ENCODE results near the gene HOXA13.
A peak's percentile ranks its signal among the peaks of the same experiment; 100 is the strongest.

The HOXA13 gene

GRCh38 chr7:27243340-27244163, 43.7 kb upstream of the HOXA13 start:
- no peaks in the 10 kb centered on the region for H3K9me3 ChIP-seq (ENCODE audit: control insufficient read depth, low read length)
- no peaks in the 10 kb centered on the region for H3K36me3 ChIP-seq (ENCODE audit: control insufficient read depth, insufficient read depth, low read length)
- H3K4me1 ChIP-seq (ENCODE audit: control insufficient read depth, insufficient read depth, low read length) = peaks cover 51% of the 10 kb centered on the region
- H3K4me3 ChIP-seq (ENCODE audit: insufficient read depth, low read depth, low read length) = peak overlapping the region; percentile 18
- H3K27ac ChIP-seq (ENCODE audit: insufficient read depth, low read depth, low read length, poor library complexity, severe bottlenecking) = no peak overlapping the region
- WGBS, 2 experiments = 2 to 3% methylated on average over 43 of the region's 43 CpGs
- H3K27me3 ChIP-seq (ENCODE audit: control insufficient read depth, insufficient read depth, low read length, poor library complexity, severe bottlenecking) = peaks cover 100% of the 10 kb centered on the region

GRCh38 chr7:27242555-27243339, 42.9 kb upstream of the HOXA13 start, which contains the start of gene EVX1:
Gene EVX1 (plus strand): TSS chr7:27242802. CDS start chr7:27243031, 229 bp downstream.
- Histone ChIP-seq H3K4me3 (ENCODE audit: insufficient read depth, low read depth, low read length) (peak within 1 kb of the TSS; percentile 18), H3K4me1 (ENCODE audit: control insufficient read depth, insufficient read depth, low read length) (peaks cover 51% of the 10 kb centered on the region), H3K27ac (ENCODE audit: insufficient read depth, low read depth, low read length, poor library complexity, severe bottlenecking) (no peak within 1 kb of the TSS), H3K9me3 (ENCODE audit: control insufficient read depth, low read length) (no peaks in the 10 kb centered on the region), H3K36me3 (ENCODE audit: control insufficient read depth, insufficient read depth, low read length) (no peaks in the 10 kb centered on the region), H3K27me3 (ENCODE audit: control insufficient read depth, insufficient read depth, low read length, poor library complexity, severe bottlenecking) (peaks cover 100% of the 10 kb centered on the region)
- 0 to 1% methylated on average over 62 of the region's 62 CpGs for WGBS, 2 experiments

- Histone ChIP-seq H3K4me3 (ENCODE audit: insufficient read depth, low read depth, low read length) (no peak overlapping the region), H3K4me1 (ENCODE audit: control insufficient read depth, insufficient read depth, low read length) (peaks cover 51% of the 10 kb centered on the region), H3K36me3 (ENCODE audit: control insufficient read depth, insufficient read depth, low read length) (no peaks in the 10 kb centered on the region), H3K27me3 (ENCODE audit: control insufficient read depth, insufficient read depth, low read length, poor library complexity, severe bottlenecking) (peaks cover 100% of the 10 kb centered on the region), H3K27ac (ENCODE audit: insufficient read depth, low read depth, low read length, poor library complexity, severe bottlenecking) (no peak overlapping the region), H3K9me3 (ENCODE audit: control insufficient read depth, low read length) (no peaks in the 10 kb centered on the region)
- 1% methylated on average over 14 of the region's 14 CpGs for WGBS, 2 experiments
Observed at GRCh38 chr7:27242154-27242553, 42.3 kb upstream of the HOXA13 start.

GRCh38 chr7:27241189-27242056, 41.5 kb upstream of the HOXA13 start:
- no peaks in the 10 kb centered on the region for H3K9me3 ChIP-seq (ENCODE audit: control insufficient read depth, low read length)
- no peaks in the 10 kb centered on the region for H3K36me3 ChIP-seq (ENCODE audit: control insufficient read depth, insufficient read depth, low read length)
- peaks cover 47% of the 10 kb centered on the region for H3K4me1 ChIP-seq (ENCODE audit: control insufficient read depth, insufficient read depth, low read length)
- peaks cover 100% of the 10 kb centered on the region for H3K27me3 ChIP-seq (ENCODE audit: control insufficient read depth, insufficient read depth, low read length, poor library complexity, severe bottlenecking)
- H3K4me3 ChIP-seq (ENCODE audit: insufficient read depth, low read depth, low read length) = no peak overlapping the region
- no peak overlapping the region for H3K27ac ChIP-seq (ENCODE audit: insufficient read depth, low read depth, low read length, poor library complexity, severe bottlenecking)
- WGBS, 2 experiments = 1 to 2% methylated on average over 15 to 17 of the region's 17 CpGs

GRCh38 chr7:27240015-27240731, 40.3 kb upstream of the HOXA13 start:
- H3K4me1 ChIP-seq (ENCODE audit: control insufficient read depth, insufficient read depth, low read length) = peaks cover 50% of the 10 kb centered on the region
- no peak overlapping the region for H3K27ac ChIP-seq (ENCODE audit: insufficient read depth, low read depth, low read length, poor library complexity, severe bottlenecking)
- no peaks in the 10 kb centered on the region for H3K36me3 ChIP-seq (ENCODE audit: control insufficient read depth, insufficient read depth, low read length)
- H3K9me3 ChIP-seq (ENCODE audit: control insufficient read depth, low read length) = no peaks in the 10 kb centered on the region
- peak overlapping the region; percentile 24 for H3K4me3 ChIP-seq (ENCODE audit: insufficient read depth, low read depth, low read length)
- 1 to 2% methylated on average over 18 of the region's 18 CpGs for WGBS, 2 experiments
- peaks cover 100% of the 10 kb centered on the region for H3K27me3 ChIP-seq (ENCODE audit: control insufficient read depth, insufficient read depth, low read length, poor library complexity, severe bottlenecking)

- H3K27me3 ChIP-seq (ENCODE audit: control insufficient read depth, insufficient read depth, low read length, poor library complexity, severe bottlenecking) = peaks cover 100% of the 10 kb centered on the region
- peak overlapping the region; percentile 24 for H3K4me3 ChIP-seq (ENCODE audit: insufficient read depth, low read depth, low read length)
- H3K36me3 ChIP-seq (ENCODE audit: control insufficient read depth, insufficient read depth, low read length) = no peaks in the 10 kb centered on the region
- H3K27ac ChIP-seq (ENCODE audit: insufficient read depth, low read depth, low read length, poor library complexity, severe bottlenecking) = no peak overlapping the region
- no peaks in the 10 kb centered on the region for H3K9me3 ChIP-seq (ENCODE audit: control insufficient read depth, low read length)
- H3K4me1 ChIP-seq (ENCODE audit: control insufficient read depth, insufficient read depth, low read length) = peaks cover 50% of the 10 kb centered on the region
- WGBS, 2 experiments = 0% methylated on average over 55 of the region's 55 CpGs
Observed at GRCh38 chr7:27239387-27240014, 39.6 kb upstream of the HOXA13 start.

- peak overlapping the region; percentile 24 for H3K4me3 ChIP-seq (ENCODE audit: insufficient read depth, low read depth, low read length)
- H3K4me1 ChIP-seq (ENCODE audit: control insufficient read depth, insufficient read depth, low read length) = peaks cover 50% of the 10 kb centered on the region
- H3K27ac ChIP-seq (ENCODE audit: insufficient read depth, low read depth, low read length, poor library complexity, severe bottlenecking) = no peak overlapping the region
- H3K36me3 ChIP-seq (ENCODE audit: control insufficient read depth, insufficient read depth, low read length) = no peaks in the 10 kb centered on the region
- H3K9me3 ChIP-seq (ENCODE audit: control insufficient read depth, low read length) = no peaks in the 10 kb centered on the region
- WGBS, 2 experiments = 7 to 8% methylated on average over 15 of the region's 15 CpGs
- peaks cover 100% of the 10 kb centered on the region for H3K27me3 ChIP-seq (ENCODE audit: control insufficient read depth, insufficient read depth, low read length, poor library complexity, severe bottlenecking)
Observed at GRCh38 chr7:27238979-27239386, 39.1 kb upstream of the HOXA13 start.

- Histone ChIP-seq H3K36me3 (ENCODE audit: control insufficient read depth, insufficient read depth, low read length) (no peaks in the 10 kb centered on the region), H3K9me3 (ENCODE audit: control insufficient read depth, low read length) (no peaks in the 10 kb centered on the region), H3K4me3 (ENCODE audit: insufficient read depth, low read depth, low read length) (no peak overlapping the region), H3K27me3 (ENCODE audit: control insufficient read depth, insufficient read depth, low read length, poor library complexity, severe bottlenecking) (peaks cover 100% of the 10 kb centered on the region), H3K27ac (ENCODE audit: insufficient read depth, low read depth, low read length, poor library complexity, severe bottlenecking) (no peak overlapping the region), H3K4me1 (ENCODE audit: control insufficient read depth, insufficient read depth, low read length) (peaks cover 40% of the 10 kb centered on the region)
- WGBS, 2 experiments = 57 to 69% methylated on average over 1 of the region's 1 CpG
Observed at GRCh38 chr7:27237735-27238334, 37.9 kb upstream of the HOXA13 start.

Data from ectodermal cell (in vitro differentiated cells).